Superior temporal gyrus (tissue), 1 donor: ENCODE results near the gene MTREX.
A peak's percentile ranks its signal among the peaks of the same experiment; 100 is the strongest.

ENCODE experiments used
- DNase-seq: peaks from one replicate; pipeline ENCODE4 v3.0.0-alpha.2; 2016; ENCODE audit errors: extremely low spot score

Gene MTREX

GRCh38 chr5:55383254-55383653, 75.5 kb downstream of the MTREX start:
- DNase-seq: no peak

- DNase-seq: no peak
These were observed 76.3 kb downstream of the MTREX start for GRCh38 chr5:55384072-55384471.

GRCh38 chr5:55385227-55385626, 77.4 kb downstream of the MTREX start:
- DNase-seq: no peak

GRCh38 chr5:55385846-55386245, 78.1 kb downstream of the MTREX start:
- DNase-seq: no peak

- DNase-seq: no peak
These were observed 78.6 kb downstream of the MTREX start for GRCh38 chr5:55386356-55386755.

- DNase-seq: no peak
These were observed 80.1 kb downstream of the MTREX start for GRCh38 chr5:55387865-55388264.

GRCh38 chr5:55391707-55392106, 83.9 kb downstream of the MTREX start:
- no peak for DNase-seq

- no peak for DNase-seq
These were observed 84.9 kb downstream of the MTREX start for GRCh38 chr5:55392669-55393068.

- no peak for DNase-seq
These were observed 85.8 kb downstream of the MTREX start for GRCh38 chr5:55393501-55394175.

GRCh38 chr5:55402199-55402598, 94.4 kb downstream of the MTREX start:
- no peak for DNase-seq

GRCh38 chr5:55406292-55406691, 98.5 kb downstream of the MTREX start:
- DNase-seq: no peak

GRCh38 chr5:55407059-55407684, 99.4 kb downstream of the MTREX start:
- peak; percentile 85 for DNase-seq

GRCh38 chr5:55407984-55408383, 100.2 kb downstream of the MTREX start:
- DNase-seq: no peak

- DNase-seq: no peak
These were observed 102.0 kb downstream of the MTREX start for GRCh38 chr5:55409775-55410174.

GRCh38 chr5:55410845-55411244, 103.1 kb downstream of the MTREX start:
- no peak for DNase-seq

GRCh38 chr5:55411876-55412275, 104.1 kb downstream of the MTREX start:
- no peak for DNase-seq

GRCh38 chr5:55413644-55414043, 105.9 kb downstream of the MTREX start:
- no peak for DNase-seq

GRCh38 chr5:55415071-55415470, 107.3 kb downstream of the MTREX start:
- no peak for DNase-seq

GRCh38 chr5:55416306-55416705, 108.5 kb downstream of the MTREX start:
- no peak for DNase-seq

- no peak for DNase-seq
These were observed 111.5 kb downstream of the MTREX start for GRCh38 chr5:55418994-55419968.

- DNase-seq: no peak
These were observed 113.3 kb downstream of the MTREX start for GRCh38 chr5:55421074-55421529.

GRCh38 chr5:55426455-55426854, 118.7 kb downstream of the MTREX start:
- no peak for DNase-seq
